Kidney epithelial cell (primary cell): ENCODE data around the gene LRBA. TPM values are rescaled to one million over a fixed set of nuclear protein-coding genes. Genes with fewer than 3 reads are reported as not detected.

Experiments
- DNase-seq: peaks from one replicate; pipeline ENCODE4 v3.0.0-alpha.2; 2010; ENCODE audit warnings: low read depth
- H3K27me3 ChIP-seq: 2 replicates; pipeline ENCODE4 v1.6.0; 2011; ENCODE audit warnings: low read length; ENCODE audit not compliant: control insufficient read depth, insufficient read depth
- H3K36me3 ChIP-seq: 2 replicates; pipeline ENCODE4 v1.5.1; 2011; ENCODE audit warnings: low read length; ENCODE audit not compliant: control insufficient read depth, insufficient read depth
- H3K4me3 ChIP-seq: 2 replicates; pipeline ENCODE4 v1.5.1; 2011; ENCODE audit warnings: low read depth, mild to moderate bottlenecking, control low read depth, low read length
- CTCF ChIP-seq: IDR thresholded peaks from 2 replicates; pipeline ENCODE4 v1.5.1; 2011; ENCODE audit warnings: mild to moderate bottlenecking, moderate library complexity, low read length, control low read depth, inconsistent platforms; ENCODE audit not compliant: insufficient read depth, poor library complexity, severe bottlenecking
- total RNA-seq: library from RNA; depleted of rRNA; stranded (reverse); fragments of >200 nt; gene quantifications from 2 replicates; pipeline ENCODE4 v1.2.3, GENCODE V29; 2015

The LRBA gene
- total RNA-seq, 1 donor from 2014 or later: 85.2 TPM

GRCh38 chr4:150493851-150494250 lies 521.2 kb downstream of the LRBA start:
- no peak overlapping the region for H3K4me3 ChIP-seq
- no peaks in the 10 kb centered on the region for H3K36me3 ChIP-seq
- no peak for DNase-seq
- no peak for TF ChIP-seq CTCF
- no peaks in the 10 kb centered on the region for H3K27me3 ChIP-seq

GRCh38 chr4:150491132-150492049 lies 523.7 kb downstream of the LRBA start:
- no peak for DNase-seq
- H3K27me3 ChIP-seq: no peaks in the 10 kb centered on the region
- no peak for TF ChIP-seq CTCF
- no peak overlapping the region for H3K4me3 ChIP-seq
- H3K36me3 ChIP-seq: no peaks in the 10 kb centered on the region

GRCh38 chr4:150482581-150482980 lies 532.5 kb downstream of the LRBA start:
- no peak for TF ChIP-seq CTCF
- no peak overlapping the region for H3K4me3 ChIP-seq
- no peak for DNase-seq
- no peaks in the 10 kb centered on the region for H3K36me3 ChIP-seq
- no peaks in the 10 kb centered on the region for H3K27me3 ChIP-seq

- Histone ChIP-seq H3K36me3 (no peaks in the 10 kb centered on the region), H3K27me3 (no peaks in the 10 kb centered on the region), H3K4me3 (no peak overlapping the region)
- no peak for TF ChIP-seq CTCF
- DNase-seq: no peak
Measured at GRCh38 chr4:150479657-150480056, 535.4 kb downstream of the LRBA start.

- no peak for TF ChIP-seq CTCF
- no peaks in the 10 kb centered on the region for H3K27me3 ChIP-seq
- no peak overlapping the region for H3K4me3 ChIP-seq
- H3K36me3 ChIP-seq: no peaks in the 10 kb centered on the region
- DNase-seq: no peak
Measured at GRCh38 chr4:150477869-150478268, 537.2 kb downstream of the LRBA start.

- Histone ChIP-seq H3K36me3 (no peaks in the 10 kb centered on the region), H3K4me3 (no peak overlapping the region), H3K27me3 (no peaks in the 10 kb centered on the region)
- DNase-seq: no peak
- TF ChIP-seq CTCF: no peak
Measured at GRCh38 chr4:150476776-150477175, 538.3 kb downstream of the LRBA start.
